Measurements from ENCODE around the gene SPTSSB. TPM values are rescaled to one million over a fixed set of nuclear protein-coding genes. Genes with fewer than 3 reads are reported as not detected.

Gene SPTSSB
- total RNA-seq, 1 experiment from 2014 or later = 3.7 TPM

- no peak overlapping the region for H3K27ac ChIP-seq (ENCODE audit: low read length)
- no peaks in the 10 kb centered on the region for H3K36me3 ChIP-seq (ENCODE audit: control insufficient read depth, insufficient read depth, low read length)
- ChIA-PET POLR2A (no interaction called here), CTCF (no interaction called here)
- BruUV-seq (replicated peaks) = no TSS peak
- intact Hi-C loops (cut with micrococcal nuclease; ENCODE audit: unreplicated experiment) (no loop called here), in situ Hi-C loops (cut with HindIII; ENCODE audit: low pct_unique_long_range_greater_than_20kb, low sequenced_read_pairs) (no loop called here)
- ATAC-seq = no peak
- no peak overlapping the region for H3K4me3 ChIP-seq (ENCODE audit: low read depth in 2 of 2, low read length in 2 of 2)
- H3K9me3 ChIP-seq (ENCODE audit: control insufficient read depth, insufficient read depth, low read depth, low read length) = peaks cover 7% of the 10 kb centered on the region
- DNase-seq (ENCODE audit: low read depth, low spot score) = no peak
- no peak for TF ChIP-seq CTCF (IDR thresholded peaks at IDR 0.05)
- TF ChIP-seq TCF7L2 (IDR thresholded peaks at IDR 0.05; ENCODE audit: low read depth, low read length) = no peak
- TF ChIP-seq SIN3A (IDR thresholded peaks at IDR 0.05; ENCODE audit: borderline replicate concordance, insufficient read depth, low read depth, low read length) = no peak
- TF ChIP-seq REST (IDR thresholded peaks at IDR 0.05; ENCODE audit: insufficient read depth in 1 of 2, low read depth in 2 of 2, low read length in 1 of 2) = no peak
- TF ChIP-seq POLR2AphosphoS5 (IDR thresholded peaks at IDR 0.05; ENCODE audit: low read depth, low read length) = no peak
- H3K4me1 ChIP-seq (ENCODE audit: control insufficient read depth, insufficient read depth, low read length) = no peaks in the 10 kb centered on the region
- H3K27me3 ChIP-seq (ENCODE audit: control insufficient read depth, insufficient read depth, low read length) = peaks cover 2% of the 10 kb centered on the region; the same call in 1 of the 2 replicates
Measured at GRCh38 chr3:161389445-161390035, 18.2 kb upstream of the SPTSSB start.

GRCh38 chr3:161388855-161389254 is 17.5 kb upstream of the SPTSSB start:
- TF ChIP-seq POLR2AphosphoS5 (IDR thresholded peaks at IDR 0.05; ENCODE audit: low read depth, low read length) = no peak
- TF ChIP-seq REST (IDR thresholded peaks at IDR 0.05; ENCODE audit: insufficient read depth in 1 of 2, low read depth in 2 of 2, low read length in 1 of 2) = no peak
- no peak for TF ChIP-seq SIN3A (IDR thresholded peaks at IDR 0.05; ENCODE audit: borderline replicate concordance, insufficient read depth, low read depth, low read length)
- no peak for TF ChIP-seq TCF7L2 (IDR thresholded peaks at IDR 0.05; ENCODE audit: low read depth, low read length)
- in situ Hi-C loops (cut with HindIII; ENCODE audit: low pct_unique_long_range_greater_than_20kb, low sequenced_read_pairs) (no loop called here), intact Hi-C loops (cut with micrococcal nuclease; ENCODE audit: unreplicated experiment) (no loop called here)
- Histone ChIP-seq H3K9me3 (ENCODE audit: control insufficient read depth, insufficient read depth, low read depth, low read length) (peaks cover 7% of the 10 kb centered on the region), H3K27me3 (ENCODE audit: control insufficient read depth, insufficient read depth, low read length) (peaks cover 2% of the 10 kb centered on the region; the same call in 1 of the 2 replicates), H3K4me1 (ENCODE audit: control insufficient read depth, insufficient read depth, low read length) (no peaks in the 10 kb centered on the region), H3K27ac (ENCODE audit: low read length) (no peak overlapping the region), H3K4me3 (ENCODE audit: low read depth in 2 of 2, low read length in 2 of 2) (no peak overlapping the region), H3K36me3 (ENCODE audit: control insufficient read depth, insufficient read depth, low read length) (no peaks in the 10 kb centered on the region)
- ChIA-PET POLR2A (no interaction called here), CTCF (no interaction called here)
- BruUV-seq (replicated peaks) = no TSS peak
- ATAC-seq = no peak
- no peak for DNase-seq (ENCODE audit: low read depth, low spot score)

Data from Panc1 (cell line).